HG02678 (cell line): ENCODE measurements around the gene PPP6R2.
"Not testable (repeated sequence)": the region's sequence is repeated elsewhere in the genome, so short reads cannot be mapped to it uniquely, and the experiment has no call there.

Experiments used
- ATAC-seq: cut with Tn5 transposase; IDR thresholded peaks from one replicate; pipeline ENCODE4 v1.9.1; 2021; ENCODE audit warnings: mild to moderate bottlenecking, moderate library complexity; ENCODE audit not compliant: unreplicated experiment

The PPP6R2 gene

DNA sequence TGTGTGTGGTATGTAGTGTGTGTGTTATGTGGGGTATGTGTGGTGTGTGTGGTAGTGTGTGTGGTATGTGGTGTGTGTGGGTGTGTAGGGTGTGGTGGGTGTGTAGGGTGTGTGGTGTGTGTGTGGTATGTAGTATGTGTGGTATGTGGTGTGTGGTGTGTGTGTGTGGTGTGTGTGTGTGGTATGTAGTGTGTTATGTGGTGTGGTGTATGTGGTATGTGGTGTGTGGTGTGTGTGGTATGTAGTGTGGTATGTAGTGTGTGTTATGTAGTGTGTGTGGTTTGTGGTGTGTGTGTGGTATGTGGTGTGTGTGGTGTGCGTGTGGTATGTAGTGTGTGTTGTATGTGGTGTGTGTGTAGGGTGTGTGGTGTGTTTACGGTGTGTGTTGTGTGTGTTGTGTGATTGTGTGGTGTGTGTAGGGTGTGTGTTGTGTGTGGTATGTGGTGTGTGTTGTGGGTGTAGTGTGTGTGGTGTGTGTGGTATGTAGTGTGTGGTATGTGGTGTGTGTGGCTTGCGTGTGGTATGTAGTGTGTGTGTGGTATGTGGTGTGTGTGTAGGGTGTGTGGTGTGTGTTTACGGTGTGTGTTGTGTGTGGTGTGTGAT lies 4.2 kb upstream of the PPP6R2 start:
- ATAC-seq, result no peak

- no peak for ATAC-seq
Observed at GRCh38 chr22:50339945-50340879, 2.9 kb upstream of the PPP6R2 start.

DNA sequence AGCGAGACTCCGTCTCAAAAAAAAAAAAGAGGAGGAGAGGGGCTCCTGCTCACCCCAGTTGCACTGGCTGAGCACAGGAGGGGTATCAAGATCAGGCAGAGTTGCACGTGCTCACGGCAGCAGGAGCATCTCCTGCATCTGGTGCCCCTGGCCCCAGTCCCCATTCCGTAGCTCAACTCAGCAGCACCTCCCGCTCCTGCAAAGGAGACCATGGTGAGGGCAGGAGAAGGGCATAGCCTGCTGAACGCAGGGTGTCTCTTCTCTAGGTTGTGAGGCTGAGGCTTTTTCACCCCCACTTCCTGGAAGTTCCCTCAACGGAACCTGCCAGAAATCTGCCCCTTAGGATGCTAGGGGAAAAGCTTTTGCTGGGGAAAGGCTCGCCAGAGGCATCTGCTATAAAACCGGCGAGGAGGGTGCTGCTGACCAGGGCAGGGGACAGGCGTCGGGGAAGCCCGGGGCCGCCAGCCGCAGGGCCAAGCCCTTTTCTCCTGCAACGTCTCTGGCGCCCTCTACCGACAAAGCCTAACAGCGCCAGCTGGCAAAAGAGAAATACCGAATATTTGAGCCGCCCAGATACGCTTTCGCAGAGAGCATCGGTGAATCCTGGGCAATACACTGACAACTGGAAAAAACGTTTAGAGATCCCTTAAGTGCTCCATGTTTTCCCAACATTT lies 1.0 kb upstream of the PPP6R2 start:
- peak; percentile 51 for ATAC-seq

- ATAC-seq, result no peak
Observed at GRCh38 chr22:50343541-50343935, 411 bp downstream of the PPP6R2 start.

DNA sequence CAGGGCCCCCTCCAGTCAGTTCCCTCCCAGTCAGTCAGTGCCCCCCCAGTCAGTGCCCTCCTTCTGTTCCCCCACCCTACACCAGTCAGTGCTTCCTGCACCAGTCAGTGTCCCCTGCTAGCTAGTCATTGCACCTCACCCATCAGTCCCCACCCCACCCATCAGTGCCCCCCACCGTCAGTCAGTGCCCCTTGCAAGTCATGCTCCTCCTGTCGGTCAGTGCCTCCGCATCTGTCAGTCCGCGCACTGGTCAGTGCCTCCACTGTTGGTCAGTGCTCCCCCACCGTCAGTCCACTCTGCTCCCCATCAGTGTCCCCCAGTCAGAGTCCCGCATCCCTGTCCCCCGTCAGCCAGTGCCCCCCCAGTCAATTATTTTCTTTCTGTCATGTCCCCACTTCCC lies 3.3 kb downstream of the PPP6R2 start:
- ATAC-seq, result no peak

DNA sequence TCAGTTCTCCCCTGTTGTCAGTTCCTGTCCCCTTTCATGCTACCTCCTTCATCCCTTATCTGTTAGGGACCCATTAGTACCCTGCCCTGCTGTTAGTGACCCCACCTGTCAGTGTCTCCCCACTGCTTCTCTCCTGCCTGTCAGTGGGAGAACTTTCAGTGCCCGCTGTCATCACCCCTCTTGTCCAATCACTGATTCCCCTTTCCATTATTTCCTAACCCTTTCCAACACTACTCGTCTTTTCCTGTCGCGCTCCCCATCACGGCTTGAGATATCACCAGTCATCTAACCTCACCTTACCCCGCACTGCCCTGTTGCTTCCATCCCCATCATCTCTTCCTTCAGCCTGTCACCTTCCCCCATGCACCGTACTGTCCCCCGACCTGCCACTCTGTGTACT lies 4.0 kb downstream of the PPP6R2 start:
- ATAC-seq, result no peak

GRCh38 chr22:50348058-50348457 lies 4.9 kb downstream of the PPP6R2 start:
- ATAC-seq, result no peak

GRCh38 chr22:50356186-50356585 lies 13.1 kb downstream of the PPP6R2 start:
- ATAC-seq, result no peak

DNA sequence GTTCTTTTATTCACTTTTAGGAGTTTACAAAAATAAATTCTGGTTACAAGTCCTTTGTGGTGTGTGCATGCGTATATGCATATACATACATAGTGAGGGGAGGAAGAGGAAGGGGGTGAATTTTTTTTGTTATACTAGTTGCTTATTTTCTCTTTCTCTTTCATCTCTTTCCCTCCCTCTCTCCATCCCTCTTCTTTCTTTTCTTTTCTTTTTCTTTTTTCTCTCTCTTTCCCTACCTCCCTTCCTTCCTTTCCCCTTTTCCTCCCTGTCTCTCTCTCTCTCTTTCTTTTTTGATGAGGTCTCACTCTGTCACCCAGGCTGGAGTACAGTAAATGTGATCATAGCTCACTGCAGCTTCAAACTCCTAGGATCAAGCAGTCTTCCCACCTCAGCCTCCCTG lies 14.1 kb downstream of the PPP6R2 start:
- no peak for ATAC-seq

GRCh38 chr22:50357756-50358155 lies 14.6 kb downstream of the PPP6R2 start:
- no peak for ATAC-seq

DNA sequence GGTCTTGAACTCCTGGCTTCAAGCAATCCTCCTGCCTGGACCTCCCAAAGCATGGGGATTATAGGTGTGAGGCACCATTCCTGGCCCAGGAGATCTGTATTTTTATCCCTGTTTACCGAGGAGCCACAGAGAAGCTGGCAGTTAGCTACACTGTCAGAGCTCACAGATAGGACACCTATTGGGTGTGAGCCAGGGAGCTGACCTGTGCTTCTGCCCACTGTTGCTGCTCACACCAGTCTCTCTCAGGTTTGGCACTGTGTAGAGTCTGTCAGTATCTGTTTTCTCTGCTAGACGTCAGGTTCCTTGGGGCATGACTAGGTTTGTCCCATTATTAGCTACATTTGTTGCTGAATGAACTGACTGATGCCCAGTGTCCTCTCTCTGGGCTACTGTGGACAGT lies 17.5 kb downstream of the PPP6R2 start:
- ATAC-seq, result no peak

- ATAC-seq, result no peak
Observed at GRCh38 chr22:50361222-50361621, 18.1 kb downstream of the PPP6R2 start.

- ATAC-seq, result no peak
Observed at GRCh38 chr22:50361688-50362087, 18.6 kb downstream of the PPP6R2 start.

GRCh38 chr22:50363166-50363802 lies 20.2 kb downstream of the PPP6R2 start:
- ATAC-seq, result no peak

DNA sequence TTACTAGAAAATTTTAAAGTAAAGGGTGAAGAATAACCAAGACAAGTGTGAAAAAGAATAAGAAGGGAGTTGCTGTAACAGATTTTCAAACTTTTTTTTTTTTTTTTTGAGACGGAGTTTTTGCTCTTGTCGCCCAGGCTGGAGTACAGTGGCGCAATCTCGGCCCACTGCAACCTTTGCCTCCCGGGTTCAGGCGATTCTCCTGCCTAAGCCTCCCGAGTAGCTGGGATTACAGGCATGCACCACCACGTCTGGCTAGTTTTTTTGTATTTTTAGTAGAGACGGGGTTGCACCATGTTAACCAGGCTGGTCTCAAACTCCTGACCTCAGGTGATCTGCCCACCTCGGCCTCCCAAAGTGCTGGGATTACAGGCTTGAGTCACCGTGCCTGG lies 20.7 kb downstream of the PPP6R2 start:
- not testable (repeated sequence) for ATAC-seq

DNA sequence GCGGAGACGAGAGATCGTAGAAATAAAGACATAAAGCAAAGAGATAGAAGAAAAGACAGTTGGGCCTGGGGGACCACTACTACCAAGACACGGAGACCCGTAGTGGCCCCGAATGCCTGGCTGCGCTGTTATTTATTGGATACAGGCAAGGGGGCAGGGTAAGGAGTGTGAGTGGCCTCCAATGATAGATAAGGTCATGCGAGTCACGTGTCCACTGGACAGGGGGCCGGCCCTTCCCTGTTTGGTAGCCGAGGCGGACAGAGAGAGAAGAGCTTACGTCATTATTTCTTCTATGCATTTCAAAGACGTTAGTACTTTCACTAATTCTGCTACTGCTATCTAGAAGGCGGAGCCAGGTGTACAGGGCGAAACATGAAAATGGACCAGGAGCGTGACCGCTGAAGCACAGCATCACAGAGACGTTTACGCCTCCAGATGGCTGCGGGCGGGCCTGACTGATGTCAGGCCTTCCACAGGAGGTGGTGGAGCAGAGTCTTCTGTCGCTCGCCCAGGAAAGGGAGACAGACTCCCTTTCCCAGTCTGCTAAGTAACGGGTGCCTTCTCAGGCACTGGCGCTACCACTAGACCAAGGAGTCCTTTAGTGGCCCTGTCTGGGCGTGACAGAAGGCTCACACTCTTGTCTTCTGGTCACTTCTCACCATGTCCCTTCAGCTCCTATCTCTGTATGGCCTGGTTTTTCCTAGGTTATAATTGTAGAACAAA lies 24.8 kb downstream of the PPP6R2 start:
- ATAC-seq, result no peak

DNA sequence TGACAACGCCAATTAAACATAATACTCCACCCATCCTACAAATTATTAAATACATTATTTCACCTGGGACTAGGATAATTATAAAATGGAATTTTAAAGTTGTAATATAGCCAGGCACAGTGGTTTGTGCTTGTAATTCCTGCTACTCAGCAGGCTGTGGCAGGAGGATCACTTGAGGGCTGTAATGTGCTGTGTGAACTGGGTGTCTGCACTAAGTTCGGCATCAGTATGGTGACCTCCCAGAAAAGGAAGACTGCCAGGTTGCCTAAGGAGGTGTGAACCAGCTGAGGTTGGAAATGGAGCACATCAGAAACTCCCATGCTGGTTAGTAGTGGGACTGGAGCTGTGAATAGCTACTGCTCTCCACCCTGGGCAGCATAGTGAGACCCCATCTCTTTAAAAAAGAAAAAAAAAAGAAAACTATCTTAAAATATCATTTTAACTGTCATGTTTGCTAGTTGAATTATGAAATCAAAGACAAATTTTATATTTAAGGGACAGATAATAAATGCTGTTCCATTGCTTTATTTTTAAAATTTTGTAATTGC lies 28.0 kb downstream of the PPP6R2 start:
- no peak for ATAC-seq

DNA sequence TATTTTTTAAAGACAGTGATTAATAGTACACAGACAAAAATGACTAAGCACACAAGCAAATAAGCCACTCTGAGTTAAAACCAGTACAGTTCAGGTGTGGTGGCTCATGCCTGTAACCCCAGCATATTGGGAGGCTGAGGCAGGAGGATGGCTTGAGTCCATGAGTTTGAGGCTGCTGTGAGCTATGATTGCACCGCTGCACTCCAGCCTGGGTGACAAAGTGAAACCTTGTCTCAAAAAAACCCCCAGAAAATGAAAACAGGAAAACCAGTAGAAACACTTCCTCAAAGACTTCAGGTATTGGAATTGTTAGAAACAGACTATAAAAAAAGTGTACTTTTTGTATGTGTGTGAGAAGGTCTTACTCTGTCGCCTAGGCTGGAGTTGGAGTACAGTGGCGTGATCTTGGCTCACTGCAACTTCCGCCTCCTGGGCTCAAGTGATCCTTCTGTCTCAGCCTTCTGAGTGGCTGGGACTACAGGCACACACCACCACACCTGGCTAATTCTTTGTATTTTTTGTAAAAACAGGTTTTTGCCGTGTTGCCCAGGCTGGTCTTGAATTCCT lies 33.0 kb downstream of the PPP6R2 start:
- no peak for ATAC-seq

GRCh38 chr22:50381021-50381555 lies 38.0 kb downstream of the PPP6R2 start:
- ATAC-seq, result not testable (repeated sequence)
